Ishikawa (cell line): Measurements from ENCODE around the gene DNPEP.

Source experiments
- CEBPB ChIP-seq: IDR thresholded peaks from 2 replicates; pipeline ENCODE4 v1.6.1; 2012
- EGR1 ChIP-seq: IDR thresholded peaks from 2 replicates; pipeline ENCODE4 v1.6.1; 2012
- EP300 ChIP-seq: IDR thresholded peaks from 2 replicates; pipeline ENCODE4 v1.6.1; 2012; ENCODE audit warnings: borderline replicate concordance
- FOXM1 ChIP-seq: IDR thresholded peaks from 2 replicates; pipeline ENCODE4 v1.6.1; 2012; ENCODE audit warnings: low read depth, borderline replicate concordance
- NFIC ChIP-seq: IDR thresholded peaks from 2 replicates; pipeline ENCODE4 v1.6.1; 2012
- RAD21 ChIP-seq: IDR thresholded peaks from 2 replicates; pipeline ENCODE4 v1.6.1; 2012; ENCODE audit warnings: low read depth
- REST ChIP-seq: IDR thresholded peaks from 2 replicates; pipeline ENCODE4 v1.6.1; 2012; ENCODE audit warnings: low read depth, mild to moderate bottlenecking
- TAF1 ChIP-seq: IDR thresholded peaks from 2 replicates; pipeline ENCODE4 v1.6.1; 2012; ENCODE audit warnings: low read depth, mild to moderate bottlenecking
- TEAD4 ChIP-seq: IDR thresholded peaks from 2 replicates; pipeline ENCODE4 v1.6.1; 2012
- YY1 ChIP-seq: IDR thresholded peaks from 2 replicates; pipeline ENCODE4 v1.6.1; 2012; ENCODE audit warnings: low read depth
- TF ChIP-seq, protein P1 (sequence below): IDR thresholded peaks from 2 replicates; pipeline ENCODE4 v1.6.1; 2012

GRCh38 chr2:219398721-219399363, 11.1 kb upstream of the DNPEP start:
- TF ChIP-seq YY1 (no peak), CEBPB (no peak), RAD21 (no peak), EGR1 (no peak), NFIC (no peak), REST (no peak), FOXM1 (no peak), EP300 (no peak), TAF1 (no peak), TEAD4 (no peak)
- TF ChIP-seq, protein P1, sequence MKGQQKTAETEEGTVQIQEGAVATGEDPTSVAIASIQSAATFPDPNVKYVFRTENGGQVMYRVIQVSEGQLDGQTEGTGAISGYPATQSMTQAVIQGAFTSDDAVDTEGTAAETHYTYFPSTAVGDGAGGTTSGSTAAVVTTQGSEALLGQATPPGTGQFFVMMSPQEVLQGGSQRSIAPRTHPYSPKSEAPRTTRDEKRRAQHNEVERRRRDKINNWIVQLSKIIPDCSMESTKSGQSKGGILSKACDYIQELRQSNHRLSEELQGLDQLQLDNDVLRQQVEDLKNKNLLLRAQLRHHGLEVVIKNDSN, result no peak
